Loucy (cell line): Measurements from ENCODE around the gene DLL3.

Experiments
- CTCF ChIP-seq: fragments of 200-600 bp; sonication (generic); conservative IDR thresholded peaks from 2 replicates; pipeline ENCODE4 v1.5.1; 2014; ENCODE audit warnings: mild to moderate bottlenecking, antibody characterized with exemption, low read length
- EZH2phosphoT487 ChIP-seq: fragments of 200-600 bp; IDR thresholded peaks from 2 replicates; pipeline ENCODE4 v1.6.1; 2018; ENCODE audit warnings: antibody characterized with exemption, mild to moderate bottlenecking, moderate library complexity, borderline replicate concordance

DNA sequence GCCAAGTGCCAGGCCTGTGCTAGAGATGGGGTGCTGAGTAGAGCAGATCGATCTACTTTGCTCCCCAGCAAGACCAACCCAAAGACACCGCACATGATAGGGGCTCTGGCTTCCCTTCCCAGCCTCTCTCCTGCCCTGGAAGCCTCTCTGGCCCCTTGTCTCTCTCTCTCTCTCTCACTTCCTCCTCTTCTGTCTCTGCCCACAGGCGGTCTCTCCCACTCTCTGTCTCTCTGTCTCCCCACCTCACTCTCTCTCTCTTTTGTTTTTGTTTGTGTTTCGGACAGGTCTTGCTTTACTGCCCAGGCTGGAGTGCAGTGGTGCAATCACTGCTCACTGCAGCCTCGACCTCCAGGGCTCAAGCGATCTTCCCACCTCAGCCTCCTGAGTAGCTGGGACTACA lies 17.5 kb downstream of the DLL3 start:
- TF ChIP-seq CTCF (no peak), EZH2phosphoT487 (no peak)
